GM12891 (cell line): ENCODE measurements around the gene MATN1.

Source experiments
- PAX5 ChIP-seq: IDR thresholded peaks from 2 replicates; pipeline ENCODE4 v1.6.1; 2011; ENCODE audit warnings: low read length, moderate library complexity, mild to moderate bottlenecking; ENCODE audit not compliant: insufficient read depth, severe bottlenecking
- POLR2A ChIP-seq: IDR thresholded peaks from 2 replicates; pipeline ENCODE4 v1.6.1; 2011; ENCODE audit warnings: low read depth, low read length, control low read depth
- POLR2AphosphoS5 ChIP-seq: IDR thresholded peaks from 2 replicates; pipeline ENCODE4 v1.6.1; 2011; ENCODE audit warnings: low read depth, low read length, control low read depth
- SPI1 ChIP-seq: IDR thresholded peaks from 2 replicates; pipeline ENCODE4 v1.6.1; 2011; ENCODE audit warnings: low read depth, low read length, control low read depth
- TAF1 ChIP-seq: IDR thresholded peaks from 2 replicates; pipeline ENCODE4 v1.6.1; 2011; ENCODE audit warnings: low read depth, low read length, control low read depth

DNA sequence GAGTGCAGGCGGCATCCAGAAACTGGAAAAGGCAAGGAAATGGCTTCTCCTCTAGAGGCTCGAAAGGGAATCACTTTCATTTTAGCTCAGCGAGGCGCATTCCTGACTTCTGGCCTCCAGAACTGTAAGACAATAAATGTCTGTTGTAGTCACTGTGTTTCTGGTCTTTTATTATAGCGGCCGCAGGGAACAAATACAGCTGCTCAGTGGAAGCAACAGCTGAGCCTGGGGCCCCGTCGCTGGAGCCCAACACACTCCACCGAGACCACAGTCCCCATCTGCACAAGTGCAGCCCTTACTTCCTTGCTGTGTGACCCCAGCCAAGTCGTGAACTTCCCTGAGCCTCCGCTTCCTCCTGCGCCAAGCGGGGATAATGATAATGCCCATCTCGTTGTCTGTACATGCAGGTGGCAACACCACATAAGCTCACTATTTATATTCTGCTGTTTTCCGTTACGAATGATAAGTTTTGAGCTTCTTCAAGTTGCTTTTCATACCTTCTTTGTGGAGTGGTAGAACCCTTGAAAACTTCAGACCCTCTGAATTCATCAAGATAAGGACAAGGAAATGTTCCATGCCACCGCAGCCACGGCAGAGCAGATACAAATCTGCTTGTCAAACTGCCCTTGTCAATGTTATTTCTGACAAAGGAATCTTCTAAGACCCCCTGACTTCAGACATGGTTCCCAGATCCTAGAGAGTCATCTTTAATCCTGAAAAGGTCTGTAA, 37.4 kb upstream of the MATN1 start:
- TF ChIP-seq POLR2AphosphoS5 (no peak), POLR2A (no peak), TAF1 (0 out of 2 replicates have a peak, but pooled peaks have one; percentile 24), PAX5 (no peak), SPI1 (no peak)
